WTC11 (cell line): ENCODE measurements around the gene DDX51.

ENCODE experiments used
- ATF1 ChIP-seq: sonication (generic); formaldehyde crosslinking; IDR thresholded peaks from 2 replicates; pipeline ENCODE4 v1.8.1; 2023; ENCODE audit warnings: mild to moderate bottlenecking, moderate library complexity, missing genetic modification reagents
- CREB1 ChIP-seq: sonication (generic); formaldehyde crosslinking; IDR thresholded peaks from 2 replicates; pipeline ENCODE4 v1.8.0; 2023; ENCODE audit warnings: mild to moderate bottlenecking, missing genetic modification reagents
- ETV6 ChIP-seq: sonication (generic); formaldehyde crosslinking; IDR thresholded peaks from 2 replicates; pipeline ENCODE4 v1.8.1; 2022; ENCODE audit warnings: mild to moderate bottlenecking, missing genetic modification reagents
- MXD4 ChIP-seq: fragments of 250-450 bp; sonication (Bioruptor Pico); IDR thresholded peaks from 2 replicates; pipeline ENCODE4 v1.8.0; 2021; ENCODE audit warnings: mild to moderate bottlenecking, moderate library complexity, borderline replicate concordance
- NFE2L1 ChIP-seq: sonication (generic); formaldehyde crosslinking; IDR thresholded peaks from 2 replicates; pipeline ENCODE4 v1.8.1; 2023; ENCODE audit warnings: missing genetic modification reagents
- NR2C2 ChIP-seq: sonication (generic); formaldehyde crosslinking; IDR thresholded peaks from 2 replicates; pipeline ENCODE4 v1.8.0; 2022; ENCODE audit warnings: mild to moderate bottlenecking, missing genetic modification reagents
- NR3C1 ChIP-seq: sonication (generic); formaldehyde crosslinking; conservative IDR thresholded peaks from 2 replicates; pipeline ENCODE4 v1.8.1; 2023; ENCODE audit warnings: low read depth, mild to moderate bottlenecking, missing genetic modification reagents
- TCF7 ChIP-seq: sonication (generic); formaldehyde crosslinking; IDR thresholded peaks from 2 replicates; pipeline ENCODE4 v1.8.0; 2022; ENCODE audit warnings: mild to moderate bottlenecking, low read depth, missing genetic modification reagents, moderate library complexity
- TEAD1 ChIP-seq: sonication (generic); formaldehyde crosslinking; IDR thresholded peaks from 2 replicates; pipeline ENCODE4 v1.8.0; 2022; ENCODE audit warnings: mild to moderate bottlenecking, missing genetic modification reagents
- ZNF121 ChIP-seq: sonication (generic); formaldehyde crosslinking; IDR thresholded peaks from 2 replicates; pipeline ENCODE4 v1.8.0; 2023; ENCODE audit warnings: missing genetic modification reagents
- TF ChIP-seq, protein P1 (sequence below): fragments of 200-600 bp; IDR thresholded peaks from 2 replicates; pipeline ENCODE4 v1.8.0; 2022; ENCODE audit warnings: antibody characterized with exemption
- TF ChIP-seq, protein P2 (sequence below): sonication (generic); formaldehyde crosslinking; IDR thresholded peaks from 2 replicates; pipeline ENCODE4 v1.8.1; 2023; ENCODE audit warnings: mild to moderate bottlenecking, missing genetic modification reagents, borderline replicate concordance
- TF ChIP-seq, protein P3 (sequence below): fragments of 250-450 bp; sonication (Bioruptor Pico); IDR thresholded peaks from 2 replicates; pipeline ENCODE4 v1.9.0; 2021; ENCODE audit warnings: mild to moderate bottlenecking
- TF ChIP-seq, protein P4 (sequence below): fragments of 250-450 bp; sonication (Bioruptor Pico); IDR thresholded peaks from 2 replicates; pipeline ENCODE4 v2.1.2; 2022; ENCODE audit warnings: mild to moderate bottlenecking, moderate library complexity

DNA sequence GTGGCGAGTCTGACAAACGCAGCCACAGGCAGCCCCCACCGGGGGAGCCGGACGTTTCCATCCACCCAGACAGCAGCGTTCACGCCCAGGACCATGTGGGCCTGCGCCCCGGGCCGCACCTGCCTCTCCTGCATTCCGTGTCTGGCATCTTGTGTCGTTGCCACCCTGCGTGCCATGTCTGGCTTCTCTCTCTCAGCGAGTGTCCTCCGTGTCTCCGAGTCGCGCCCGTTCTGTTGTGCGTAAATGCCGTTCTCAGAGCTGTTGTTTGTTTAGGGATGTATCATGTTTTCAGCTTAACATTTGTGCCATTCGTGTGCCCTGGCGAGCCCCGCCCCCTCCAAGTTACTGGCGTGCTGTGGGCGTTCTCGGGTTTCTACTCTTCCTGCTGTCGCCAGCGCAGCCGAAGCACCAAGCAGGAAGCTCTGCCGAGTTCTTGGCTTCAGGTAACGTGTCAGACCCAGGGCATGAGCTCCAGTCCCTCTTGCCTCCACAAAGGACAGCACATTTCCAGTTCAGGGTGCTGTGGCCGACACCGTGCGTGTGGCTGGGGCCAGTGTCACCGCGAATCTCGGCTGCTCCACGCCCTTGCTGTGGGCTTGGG lies 34.8 kb upstream of the DDX51 start:
- TF ChIP-seq, protein P1, sequence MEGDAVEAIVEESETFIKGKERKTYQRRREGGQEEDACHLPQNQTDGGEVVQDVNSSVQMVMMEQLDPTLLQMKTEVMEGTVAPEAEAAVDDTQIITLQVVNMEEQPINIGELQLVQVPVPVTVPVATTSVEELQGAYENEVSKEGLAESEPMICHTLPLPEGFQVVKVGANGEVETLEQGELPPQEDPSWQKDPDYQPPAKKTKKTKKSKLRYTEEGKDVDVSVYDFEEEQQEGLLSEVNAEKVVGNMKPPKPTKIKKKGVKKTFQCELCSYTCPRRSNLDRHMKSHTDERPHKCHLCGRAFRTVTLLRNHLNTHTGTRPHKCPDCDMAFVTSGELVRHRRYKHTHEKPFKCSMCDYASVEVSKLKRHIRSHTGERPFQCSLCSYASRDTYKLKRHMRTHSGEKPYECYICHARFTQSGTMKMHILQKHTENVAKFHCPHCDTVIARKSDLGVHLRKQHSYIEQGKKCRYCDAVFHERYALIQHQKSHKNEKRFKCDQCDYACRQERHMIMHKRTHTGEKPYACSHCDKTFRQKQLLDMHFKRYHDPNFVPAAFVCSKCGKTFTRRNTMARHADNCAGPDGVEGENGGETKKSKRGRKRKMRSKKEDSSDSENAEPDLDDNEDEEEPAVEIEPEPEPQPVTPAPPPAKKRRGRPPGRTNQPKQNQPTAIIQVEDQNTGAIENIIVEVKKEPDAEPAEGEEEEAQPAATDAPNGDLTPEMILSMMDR = 0 out of 2 replicates have a peak, but pooled peaks have one; percentile 26
- no peak for TF ChIP-seq NFE2L1 (CRISPR knock-in tag)
- TF ChIP-seq TCF7 (CRISPR knock-in tag) = no peak
- no peak for TF ChIP-seq ETV6 (CRISPR knock-in tag)
- TF ChIP-seq CREB1 (CRISPR knock-in tag) = no peak
- no peak for TF ChIP-seq MXD4 (CRISPR knock-in tag)
- TF ChIP-seq, protein P2, sequence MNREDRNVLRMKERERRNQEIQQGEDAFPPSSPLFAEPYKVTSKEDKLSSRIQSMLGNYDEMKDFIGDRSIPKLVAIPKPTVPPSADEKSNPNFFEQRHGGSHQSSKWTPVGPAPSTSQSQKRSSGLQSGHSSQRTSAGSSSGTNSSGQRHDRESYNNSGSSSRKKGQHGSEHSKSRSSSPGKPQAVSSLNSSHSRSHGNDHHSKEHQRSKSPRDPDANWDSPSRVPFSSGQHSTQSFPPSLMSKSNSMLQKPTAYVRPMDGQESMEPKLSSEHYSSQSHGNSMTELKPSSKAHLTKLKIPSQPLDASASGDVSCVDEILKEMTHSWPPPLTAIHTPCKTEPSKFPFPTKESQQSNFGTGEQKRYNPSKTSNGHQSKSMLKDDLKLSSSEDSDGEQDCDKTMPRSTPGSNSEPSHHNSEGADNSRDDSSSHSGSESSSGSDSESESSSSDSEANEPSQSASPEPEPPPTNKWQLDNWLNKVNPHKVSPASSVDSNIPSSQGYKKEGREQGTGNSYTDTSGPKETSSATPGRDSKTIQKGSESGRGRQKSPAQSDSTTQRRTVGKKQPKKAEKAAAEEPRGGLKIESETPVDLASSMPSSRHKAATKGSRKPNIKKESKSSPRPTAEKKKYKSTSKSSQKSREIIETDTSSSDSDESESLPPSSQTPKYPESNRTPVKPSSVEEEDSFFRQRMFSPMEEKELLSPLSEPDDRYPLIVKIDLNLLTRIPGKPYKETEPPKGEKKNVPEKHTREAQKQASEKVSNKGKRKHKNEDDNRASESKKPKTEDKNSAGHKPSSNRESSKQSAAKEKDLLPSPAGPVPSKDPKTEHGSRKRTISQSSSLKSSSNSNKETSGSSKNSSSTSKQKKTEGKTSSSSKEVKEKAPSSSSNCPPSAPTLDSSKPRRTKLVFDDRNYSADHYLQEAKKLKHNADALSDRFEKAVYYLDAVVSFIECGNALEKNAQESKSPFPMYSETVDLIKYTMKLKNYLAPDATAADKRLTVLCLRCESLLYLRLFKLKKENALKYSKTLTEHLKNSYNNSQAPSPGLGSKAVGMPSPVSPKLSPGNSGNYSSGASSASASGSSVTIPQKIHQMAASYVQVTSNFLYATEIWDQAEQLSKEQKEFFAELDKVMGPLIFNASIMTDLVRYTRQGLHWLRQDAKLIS (CRISPR knock-in tag) = no peak
- TF ChIP-seq, protein P3, sequence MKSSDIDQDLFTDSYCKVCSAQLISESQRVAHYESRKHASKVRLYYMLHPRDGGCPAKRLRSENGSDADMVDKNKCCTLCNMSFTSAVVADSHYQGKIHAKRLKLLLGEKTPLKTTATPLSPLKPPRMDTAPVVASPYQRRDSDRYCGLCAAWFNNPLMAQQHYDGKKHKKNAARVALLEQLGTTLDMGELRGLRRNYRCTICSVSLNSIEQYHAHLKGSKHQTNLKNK = no peak
- TF ChIP-seq ZNF121 (CRISPR knock-in tag) = no peak
- no peak for TF ChIP-seq NR3C1 (CRISPR knock-in tag)
- TF ChIP-seq NR2C2 = no peak
- TF ChIP-seq TEAD1 = no peak
- TF ChIP-seq, protein P4, sequence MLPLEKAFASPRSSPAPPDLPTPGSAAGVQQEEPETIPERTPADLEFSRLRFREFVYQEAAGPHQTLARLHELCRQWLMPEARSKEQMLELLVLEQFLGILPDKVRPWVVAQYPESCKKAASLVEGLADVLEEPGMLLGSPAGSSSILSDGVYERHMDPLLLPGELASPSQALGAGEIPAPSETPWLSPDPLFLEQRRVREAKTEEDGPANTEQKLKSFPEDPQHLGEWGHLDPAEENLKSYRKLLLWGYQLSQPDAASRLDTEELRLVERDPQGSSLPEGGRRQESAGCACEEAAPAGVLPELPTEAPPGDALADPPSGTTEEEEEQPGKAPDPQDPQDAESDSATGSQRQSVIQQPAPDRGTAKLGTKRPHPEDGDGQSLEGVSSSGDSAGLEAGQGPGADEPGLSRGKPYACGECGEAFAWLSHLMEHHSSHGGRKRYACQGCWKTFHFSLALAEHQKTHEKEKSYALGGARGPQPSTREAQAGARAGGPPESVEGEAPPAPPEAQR (CRISPR knock-in tag) = no peak
- no peak for TF ChIP-seq ATF1 (CRISPR knock-in tag)
